CD4-positive, alpha-beta T cell (primary cell): ENCODE data around the gene TTLL11. TPM values are rescaled to one million over a fixed set of nuclear protein-coding genes. Genes with fewer than 3 reads are reported as not detected.

Source experiments
- ATAC-seq: fragments of 200-7000 bp; cut with Tn5 transposase; one replicate; pipeline ENCODE4 v1.10.0; 2022; ENCODE audit warnings: mild to moderate bottlenecking; ENCODE audit not compliant: poor library complexity
- CTCF ChIA-PET: fragments of 350-600 bp; sonication (Branson Sonifier 250); formaldehyde crosslinking; loops from one replicate; lab custom pipeline; 2021; ENCODE audit warnings: antibody characterized with exemption, inconsistent platforms; lab: Charles Lee
- POLR2A ChIA-PET: fragments of 350-600 bp; sonication (Branson Sonifier 250); formaldehyde crosslinking; loops from one replicate; lab custom pipeline; 2021; ENCODE audit warnings: antibody characterized with exemption, inconsistent platforms; lab: Charles Lee
- DNase-seq, 14 experiments: peaks; one replicate each; pipeline ENCODE4 v3.0.0-alpha.2; 2013 to 2020; ENCODE audit warnings: mixed read lengths in 2 of 14
- H3K27ac ChIP-seq, 2 donors: one replicate each; pipeline versions ENCODE4 v1.5.1 to v1.7.0; 2013; ENCODE audit warnings: low read length in 2 of 2, low read depth in 1 of 2, mild to moderate bottlenecking in 1 of 2
- H3K27me3 ChIP-seq, 2 experiments: 1 replicate in 1 of 2; 2 replicates in 1 of 2; pipeline versions ENCODE4 v1.6.1 to v1.7.0; 2013; ENCODE audit warnings: low read length in 2 of 2, control low read depth in 1 of 2, mild to moderate bottlenecking in 1 of 2, moderate library complexity in 1 of 2; ENCODE audit not compliant: insufficient read depth in 2 of 2, control insufficient read depth in 1 of 2
- H3K36me3 ChIP-seq: one replicate; pipeline ENCODE4 v1.6.1; 2013; ENCODE audit warnings: low read length, control low read depth; ENCODE audit not compliant: insufficient read depth
- H3K4me1 ChIP-seq: one replicate; pipeline ENCODE4 v1.6.1; 2013; ENCODE audit warnings: low read length, control low read depth; ENCODE audit not compliant: insufficient read depth
- H3K4me3 ChIP-seq: one replicate; pipeline ENCODE4 v1.5.1; 2013; ENCODE audit warnings: mild to moderate bottlenecking, low read length, moderate library complexity
- H3K9me3 ChIP-seq, 2 experiments: 1 replicate in 1 of 2; 2 replicates in 1 of 2; pipeline versions ENCODE4 v1.6.1 to v1.7.0; 2013; ENCODE audit warnings: low read length in 2 of 2, mild to moderate bottlenecking in 2 of 2, control low read depth in 1 of 2, moderate library complexity in 1 of 2; ENCODE audit not compliant: control insufficient read depth in 1 of 2, insufficient read depth in 1 of 2
- H3K27ac Mint-ChIP-seq: one replicate; pipeline ENCODE4 v1.8.0; 2020; ENCODE audit warnings: mixed read lengths
- H3K27me3 Mint-ChIP-seq: one replicate; pipeline ENCODE4 v1.8.0; 2021; ENCODE audit warnings: mixed read lengths
- H3K36me3 Mint-ChIP-seq: one replicate; pipeline ENCODE4 v1.8.0; 2021; ENCODE audit warnings: low read depth, mixed read lengths
- H3K4me1 Mint-ChIP-seq: one replicate; pipeline ENCODE4 v1.8.0; 2021; ENCODE audit warnings: low read depth, mixed read lengths
- H3K4me3 Mint-ChIP-seq: one replicate; pipeline ENCODE4 v1.8.0; 2020; ENCODE audit warnings: mild to moderate bottlenecking, mixed read lengths
- H3K9me3 Mint-ChIP-seq: one replicate; pipeline ENCODE4 v1.8.0; 2020; ENCODE audit warnings: mixed read lengths
- CTCF ChIP-seq: fragments of 200-600 bp; IDR thresholded peaks from one replicate; pipeline ENCODE4 v1.8.0; 2022; ENCODE audit warnings: antibody characterized with exemption, mild to moderate bottlenecking
- intact Hi-C, 2 experiments: fragments of 100-400 bp; cut with DNase I in 1 of 2; cut with micrococcal nuclease in 1 of 2; formaldehyde crosslinking; loops; one replicate each; pipeline versions ENCODE4 v1.15.1 to v1.9.0; 2023 to 2025; cut with DNase I, micrococcal nuclease
- total RNA-seq, 174 experiments: library from RNA in 2 of 174; stranded (reverse) in 2 of 174; gene quantifications; one replicate each; pipeline ENCODE4 v1.2.3 and lab custom pipeline; 2021 to 2026

The TTLL11 gene
- total RNA-seq, 2 experiments from 2014 or later = 1.6 to 2.3 TPM

GRCh38 chr9:122116448-122117173 lies 23.5 kb upstream of the TTLL11 start:
- no peak for TF ChIP-seq CTCF
- no peak for DNase-seq
- Histone ChIP-seq H3K36me3 (no peaks in the 10 kb centered on the region), H3K4me1 (no peaks in the 10 kb centered on the region), H3K27ac (no peak overlapping the region), H3K27me3 (peaks cover 0 to 10% of the 10 kb centered on the region in 2 experiments), H3K9me3 (no peaks in the 10 kb centered on the region), H3K4me3 (no peak overlapping the region)
- no peaks in the 10 kb centered on the region for H3K36me3 Mint-ChIP-seq
- H3K9me3 Mint-ChIP-seq = no peaks in the 10 kb centered on the region
- intact Hi-C loops = no loop called here
- ChIA-PET CTCF (no interaction called here), POLR2A (no interaction called here)
- H3K27me3 Mint-ChIP-seq = no peaks in the 10 kb centered on the region
- H3K27ac Mint-ChIP-seq = no peak overlapping the region
- ATAC-seq = no peak
- no peak overlapping the region for H3K4me3 Mint-ChIP-seq
- H3K4me1 Mint-ChIP-seq = no peaks in the 10 kb centered on the region

GRCh38 chr9:122116040-122116439 lies 22.9 kb upstream of the TTLL11 start:
- Mint-ChIP-seq H3K4me3 (no peak overlapping the region), H3K27ac (no peak overlapping the region), H3K4me1 (no peaks in the 10 kb centered on the region), H3K27me3 (no peaks in the 10 kb centered on the region), H3K36me3 (no peaks in the 10 kb centered on the region), H3K9me3 (no peaks in the 10 kb centered on the region)
- Histone ChIP-seq H3K4me1 (no peaks in the 10 kb centered on the region), H3K27ac (no peak overlapping the region), H3K9me3 (no peaks in the 10 kb centered on the region), H3K27me3 (peaks cover 0 to 10% of the 10 kb centered on the region in 2 experiments), H3K36me3 (no peaks in the 10 kb centered on the region), H3K4me3 (no peak overlapping the region)
- no peak for TF ChIP-seq CTCF
- POLR2A ChIA-PET = no interaction called here
- CTCF ChIA-PET = no interaction called here
- intact Hi-C loops = no loop called here
- ATAC-seq (no peak), DNase-seq (no peak)

GRCh38 chr9:122115176-122116035 lies 22.3 kb upstream of the TTLL11 start:
- POLR2A ChIA-PET = no interaction called here
- H3K4me3 ChIP-seq = no peak overlapping the region
- no peaks in the 10 kb centered on the region for H3K9me3 ChIP-seq
- Mint-ChIP-seq H3K27me3 (no peaks in the 10 kb centered on the region), H3K4me1 (no peaks in the 10 kb centered on the region), H3K36me3 (no peaks in the 10 kb centered on the region), H3K4me3 (no peak overlapping the region), H3K9me3 (no peaks in the 10 kb centered on the region), H3K27ac (no peak overlapping the region)
- intact Hi-C loops = no loop called here
- no peaks in the 10 kb centered on the region for H3K36me3 ChIP-seq
- H3K4me1 ChIP-seq = no peaks in the 10 kb centered on the region
- peaks cover 0 to 10% of the 10 kb centered on the region in 2 experiments for H3K27me3 ChIP-seq
- no peak overlapping the region for H3K27ac ChIP-seq
- no peak for TF ChIP-seq CTCF
- CTCF ChIA-PET = no interaction called here
- no peak for DNase-seq
- ATAC-seq = no peak
